SIG-M5 (cell line): ENCODE data around the gene OPCML.

Source experiments
- DNase-seq: peaks from one replicate; lab custom pipeline; 2025; lab: John Stamatoyannopoulos, UW

The OPCML gene

GRCh38 chr11:133355095-133355494, 177.2 kb downstream of the OPCML start:
- DNase-seq: no peak

- DNase-seq: no peak
Observed at GRCh38 chr11:133354069-133354468, 178.2 kb downstream of the OPCML start.

GRCh38 chr11:133350045-133350444, 182.3 kb downstream of the OPCML start:
- no peak for DNase-seq

- DNase-seq: no peak
Observed at GRCh38 chr11:133347988-133348387, 184.3 kb downstream of the OPCML start.

- no peak for DNase-seq
Observed at GRCh38 chr11:133346137-133346536, 186.2 kb downstream of the OPCML start.

- no peak for DNase-seq
Observed at GRCh38 chr11:133343951-133344350, 188.3 kb downstream of the OPCML start.

GRCh38 chr11:133339495-133340140, 192.7 kb downstream of the OPCML start:
- no peak for DNase-seq

- no peak for DNase-seq
Observed at GRCh38 chr11:133338588-133338987, 193.7 kb downstream of the OPCML start.

- no peak for DNase-seq
Observed at GRCh38 chr11:133337951-133338418, 194.3 kb downstream of the OPCML start.

GRCh38 chr11:133337193-133337592, 195.1 kb downstream of the OPCML start:
- DNase-seq: no peak

- no peak for DNase-seq
Observed at GRCh38 chr11:133331031-133331430, 201.3 kb downstream of the OPCML start.

GRCh38 chr11:133326849-133327248, 205.5 kb downstream of the OPCML start:
- DNase-seq: no peak

- no peak for DNase-seq
Observed at GRCh38 chr11:133326332-133326731, 206.0 kb downstream of the OPCML start.

GRCh38 chr11:133325711-133326110, 206.6 kb downstream of the OPCML start:
- DNase-seq: no peak

- no peak for DNase-seq
Observed at GRCh38 chr11:133323354-133323753, 208.9 kb downstream of the OPCML start.

GRCh38 chr11:133318221-133318620, 214.1 kb downstream of the OPCML start:
- DNase-seq: no peak

- DNase-seq: no peak
Observed at GRCh38 chr11:133311230-133311629, 221.1 kb downstream of the OPCML start.

- no peak for DNase-seq
Observed at GRCh38 chr11:133306019-133306418, 226.3 kb downstream of the OPCML start.

- DNase-seq: no peak
Observed at GRCh38 chr11:133305208-133305956, 226.9 kb downstream of the OPCML start.

- no peak for DNase-seq
Observed at GRCh38 chr11:133303262-133303661, 229.0 kb downstream of the OPCML start.

- DNase-seq: no peak
Observed at GRCh38 chr11:133302056-133302455, 230.2 kb downstream of the OPCML start.

- DNase-seq: no peak
Observed at GRCh38 chr11:133300666-133301065, 231.6 kb downstream of the OPCML start.

GRCh38 chr11:133291780-133292179, 240.5 kb downstream of the OPCML start:
- DNase-seq: no peak

GRCh38 chr11:133285359-133285758, 246.9 kb downstream of the OPCML start:
- DNase-seq: no peak
